ENCODE data around the gene TBX2.
A peak's percentile ranks its signal among the peaks of the same experiment; 100 is the strongest.

TBX2 gene

DNA sequence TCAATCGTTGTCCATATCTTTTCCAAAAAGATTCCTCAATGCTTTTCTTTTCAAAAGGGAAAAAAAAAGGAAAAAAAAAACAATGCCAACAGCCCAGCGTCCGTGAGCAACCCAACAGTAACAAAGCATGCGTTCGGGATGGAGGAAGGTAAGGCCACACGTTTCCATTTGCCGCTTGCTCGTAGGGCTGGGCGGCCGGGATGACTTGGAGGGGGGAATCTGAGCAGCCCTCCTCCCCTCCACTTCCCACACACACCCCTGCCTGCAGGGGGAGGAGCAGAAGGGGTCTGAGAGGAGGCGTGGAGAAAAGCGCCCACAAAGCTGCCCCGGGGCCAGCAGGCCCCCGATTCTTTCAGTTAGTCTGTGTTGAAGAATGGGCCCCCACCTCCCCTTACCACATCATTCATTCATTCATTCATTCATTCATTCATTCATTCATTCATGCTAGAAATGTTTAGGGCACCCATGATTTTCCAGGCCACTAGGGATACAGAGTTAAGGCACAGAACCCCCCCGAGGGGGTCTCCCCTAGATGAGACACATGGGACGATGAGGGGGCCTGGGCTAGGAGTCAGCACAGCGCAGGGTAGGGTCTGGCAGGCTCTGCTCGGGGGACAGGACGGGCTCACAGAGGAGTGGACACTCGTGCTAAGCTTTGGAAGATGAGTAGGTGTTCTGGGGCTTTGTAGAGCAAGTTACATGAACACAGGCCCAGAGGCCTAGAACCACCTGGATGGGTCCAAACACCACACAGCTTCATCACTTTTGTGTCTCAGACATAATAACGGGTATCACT is 10.9 kb upstream of the TBX2 start:
- TF ChIP-seq, protein P1, sequence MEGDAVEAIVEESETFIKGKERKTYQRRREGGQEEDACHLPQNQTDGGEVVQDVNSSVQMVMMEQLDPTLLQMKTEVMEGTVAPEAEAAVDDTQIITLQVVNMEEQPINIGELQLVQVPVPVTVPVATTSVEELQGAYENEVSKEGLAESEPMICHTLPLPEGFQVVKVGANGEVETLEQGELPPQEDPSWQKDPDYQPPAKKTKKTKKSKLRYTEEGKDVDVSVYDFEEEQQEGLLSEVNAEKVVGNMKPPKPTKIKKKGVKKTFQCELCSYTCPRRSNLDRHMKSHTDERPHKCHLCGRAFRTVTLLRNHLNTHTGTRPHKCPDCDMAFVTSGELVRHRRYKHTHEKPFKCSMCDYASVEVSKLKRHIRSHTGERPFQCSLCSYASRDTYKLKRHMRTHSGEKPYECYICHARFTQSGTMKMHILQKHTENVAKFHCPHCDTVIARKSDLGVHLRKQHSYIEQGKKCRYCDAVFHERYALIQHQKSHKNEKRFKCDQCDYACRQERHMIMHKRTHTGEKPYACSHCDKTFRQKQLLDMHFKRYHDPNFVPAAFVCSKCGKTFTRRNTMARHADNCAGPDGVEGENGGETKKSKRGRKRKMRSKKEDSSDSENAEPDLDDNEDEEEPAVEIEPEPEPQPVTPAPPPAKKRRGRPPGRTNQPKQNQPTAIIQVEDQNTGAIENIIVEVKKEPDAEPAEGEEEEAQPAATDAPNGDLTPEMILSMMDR (IDR thresholded peaks at IDR 0.05; ENCODE audit: low read depth, low read length, missing control alignments): no peak
- DNase-seq (ENCODE audit: extremely low read depth, low read depth): no peak
- no peak overlapping the region for H3K4me3 ChIP-seq (replicated peaks; ENCODE audit: low read depth, low read length)

DNA sequence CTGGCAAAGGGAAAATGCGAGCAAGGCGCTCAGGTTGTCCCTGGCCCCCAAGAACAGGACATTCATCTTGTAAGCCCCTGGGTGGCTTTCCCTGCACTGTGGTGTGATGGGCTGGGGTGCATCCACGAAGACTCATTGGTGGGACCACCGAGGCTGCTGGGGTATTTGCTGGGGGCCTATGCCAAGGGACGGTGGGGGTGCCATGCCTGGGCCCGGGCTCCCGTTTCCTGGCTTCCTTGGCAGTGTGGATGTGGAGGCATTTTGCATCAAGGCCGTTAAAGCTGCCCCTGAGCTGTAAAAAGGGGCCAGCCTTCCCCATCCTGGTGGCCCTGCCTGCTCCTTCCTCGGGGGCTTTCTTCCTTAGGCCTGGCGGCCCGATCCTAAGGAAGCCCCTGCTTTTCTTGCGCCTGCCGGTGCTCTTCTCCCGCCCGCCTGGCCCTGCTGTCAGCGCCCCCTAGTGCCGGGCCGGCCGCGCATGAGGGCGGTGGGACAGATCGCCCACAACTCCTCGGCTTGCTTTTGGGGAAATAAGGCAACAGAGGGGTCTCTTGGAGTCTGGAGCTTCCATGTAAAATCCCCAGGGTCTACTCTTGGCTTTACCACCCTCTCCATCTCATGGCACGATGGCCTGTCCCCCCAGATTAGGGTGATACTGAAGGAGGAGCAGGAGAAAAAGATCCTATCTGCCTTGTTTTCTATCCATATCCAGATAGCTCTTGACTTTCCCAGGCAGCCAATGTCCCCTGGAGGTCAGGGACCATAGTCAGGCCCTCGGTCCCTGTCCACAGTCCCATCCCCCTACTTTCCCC is 9.8 kb upstream of the TBX2 start:
- no peak overlapping the region for H3K4me3 ChIP-seq (replicated peaks; ENCODE audit: low read depth, low read length)
- no peak for DNase-seq (ENCODE audit: extremely low read depth, low read depth)
- TF ChIP-seq, protein P1 (IDR thresholded peaks at IDR 0.05; ENCODE audit: low read depth, low read length, missing control alignments): peak; percentile 98

DNA sequence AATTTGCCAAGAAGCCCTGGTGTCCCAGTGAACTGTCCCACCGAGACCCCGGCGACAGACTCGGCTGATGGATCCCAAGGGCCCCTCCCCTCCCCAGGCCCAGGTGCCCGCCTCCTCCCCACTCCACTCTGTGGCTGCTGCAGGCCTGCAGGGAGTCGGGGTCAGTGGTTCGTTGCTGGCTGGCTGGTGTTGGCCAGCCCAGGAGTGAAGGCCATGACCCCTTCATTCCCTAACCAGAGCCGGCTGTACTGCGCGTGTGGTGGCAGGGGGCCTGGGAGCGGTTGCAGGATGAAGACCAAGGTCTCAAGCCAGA is 9.2 kb upstream of the TBX2 start:
- no peak for DNase-seq (ENCODE audit: extremely low read depth, low read depth)
- TF ChIP-seq, protein P1 (IDR thresholded peaks at IDR 0.05; ENCODE audit: low read depth, low read length, missing control alignments): no peak
- H3K4me3 ChIP-seq (replicated peaks; ENCODE audit: low read depth, low read length): no peak overlapping the region

DNA sequence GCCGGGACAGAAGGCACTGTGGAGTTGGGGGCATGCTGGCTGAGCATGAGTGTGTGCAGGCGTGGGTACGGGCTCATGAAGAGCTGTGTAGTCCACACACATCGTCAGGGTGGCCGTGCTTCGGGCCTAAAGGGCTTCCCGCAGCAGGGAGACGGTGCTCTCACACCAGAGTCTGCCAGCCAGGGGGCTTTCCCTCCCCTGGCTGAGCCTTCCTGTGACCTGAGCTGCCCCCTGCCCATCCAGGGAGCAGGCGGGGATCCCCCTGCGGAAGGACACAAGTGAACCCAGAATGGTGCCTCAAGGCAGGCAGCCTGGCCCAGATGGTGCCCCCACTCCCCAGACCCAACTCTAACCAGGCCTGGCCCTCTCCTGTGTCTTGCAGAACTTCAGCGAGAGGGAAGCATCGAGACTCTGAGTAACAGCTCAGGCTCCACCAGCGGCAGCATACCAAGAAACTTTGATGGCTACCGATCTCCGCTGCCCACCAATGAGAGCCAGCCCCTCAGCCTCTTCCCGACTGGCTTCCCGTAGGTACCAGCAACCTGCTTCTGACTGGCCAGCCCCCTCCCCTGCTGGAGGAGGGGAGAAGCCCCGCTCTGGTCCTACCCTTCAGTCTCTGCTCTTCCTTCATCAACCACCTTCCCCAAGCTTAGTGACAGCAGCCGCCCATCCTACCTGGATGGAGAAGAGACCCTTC is 7.9 kb upstream of the TBX2 start:
- H3K4me3 ChIP-seq (replicated peaks; ENCODE audit: low read depth, low read length): no peak overlapping the region
- no peak for DNase-seq (ENCODE audit: extremely low read depth, low read depth)
- TF ChIP-seq, protein P1 (IDR thresholded peaks at IDR 0.05; ENCODE audit: low read depth, low read length, missing control alignments): no peak

DNA sequence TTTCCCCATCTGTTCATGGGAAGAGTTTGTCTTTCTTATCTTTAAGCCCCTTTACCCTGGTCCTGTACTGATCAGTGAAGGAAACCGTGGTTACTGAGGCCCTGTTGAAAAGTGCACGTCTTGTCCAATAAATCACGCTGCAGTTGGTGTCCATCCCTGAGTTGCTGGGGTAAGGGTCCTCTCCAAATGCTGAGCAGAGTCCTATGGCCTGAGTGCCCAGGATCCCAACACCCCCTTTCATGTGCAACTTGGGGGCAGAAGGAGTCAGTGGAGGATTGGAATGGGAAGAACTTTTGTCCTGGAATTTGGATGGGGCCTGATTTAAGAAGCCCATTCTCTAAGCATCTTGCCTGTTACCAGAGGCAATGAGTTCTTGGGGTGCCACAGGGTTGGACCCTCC is 7.0 kb upstream of the TBX2 start:
- H3K4me3 ChIP-seq (replicated peaks; ENCODE audit: low read depth, low read length): no peak overlapping the region
- no peak for DNase-seq (ENCODE audit: extremely low read depth, low read depth)
- TF ChIP-seq, protein P1 (IDR thresholded peaks at IDR 0.05; ENCODE audit: low read depth, low read length, missing control alignments): no peak

DNA sequence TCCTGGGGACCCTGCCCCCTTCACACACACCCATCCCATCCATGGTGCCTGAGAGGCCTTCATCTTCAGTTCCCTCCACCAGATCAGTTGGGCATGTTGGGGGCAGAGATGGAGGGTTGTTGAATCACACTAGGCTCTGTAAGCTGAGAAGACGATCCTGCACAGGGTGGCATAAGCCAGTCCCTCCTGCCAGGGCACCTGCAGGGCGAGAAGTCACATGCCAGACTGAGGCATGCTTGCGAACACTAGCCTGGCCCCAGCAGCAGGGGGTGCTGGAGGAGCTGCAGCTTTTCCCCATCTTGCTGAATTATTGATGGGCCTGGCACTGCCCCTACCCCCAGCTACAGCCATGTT is 6.1 kb upstream of the TBX2 start:
- DNase-seq (ENCODE audit: extremely low read depth, low read depth): no peak
- H3K4me3 ChIP-seq (replicated peaks; ENCODE audit: low read depth, low read length): no peak overlapping the region

More for the DNA sequence above, 6.1 kb upstream of the TBX2 start:
- TF ChIP-seq, protein P1 (IDR thresholded peaks at IDR 0.05; ENCODE audit: low read depth, low read length, missing control alignments): peak; percentile 32
